ENCODE data around the gene ZNF652.

ZNF652 gene

DNA sequence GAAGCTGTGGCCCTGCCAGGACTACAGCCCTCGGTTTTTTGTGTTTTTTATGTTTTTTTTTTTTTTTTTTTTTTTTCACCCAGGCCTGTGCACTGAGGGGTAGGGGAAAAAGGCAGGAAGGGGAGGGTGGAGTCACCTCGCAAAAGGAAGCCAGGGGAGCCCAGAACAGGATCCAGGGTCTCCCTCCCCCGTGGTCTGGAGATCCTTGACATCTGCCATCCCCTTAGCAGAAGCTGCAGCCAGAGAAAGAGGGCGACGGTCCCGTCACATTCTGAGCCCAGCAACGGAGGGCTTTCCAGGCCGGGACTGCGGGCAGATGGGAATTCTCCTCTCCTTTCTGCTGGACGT, 102.4 kb downstream of the ZNF652 start:
- no peak for DNase-seq

DNA sequence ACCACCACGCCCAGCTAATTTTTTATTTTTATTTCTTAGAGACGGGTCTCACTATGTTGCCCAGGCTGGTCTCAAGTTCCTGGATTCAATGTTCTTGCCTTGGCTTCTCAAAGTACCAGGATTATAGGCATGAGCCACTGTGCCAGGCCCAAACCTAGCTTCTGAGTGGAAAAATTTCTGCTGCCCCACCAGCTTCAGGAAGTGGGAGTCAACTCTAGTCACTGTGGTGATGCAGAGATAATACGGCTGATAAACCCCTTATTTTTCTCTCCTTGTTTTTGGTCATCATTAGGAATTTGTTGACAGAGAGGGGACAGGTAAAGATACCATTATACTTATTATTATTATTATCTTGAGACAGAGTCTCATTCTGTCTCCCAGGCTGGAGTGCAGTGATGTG, 103.7 kb downstream of the ZNF652 start:
- DNase-seq: no peak

DNA sequence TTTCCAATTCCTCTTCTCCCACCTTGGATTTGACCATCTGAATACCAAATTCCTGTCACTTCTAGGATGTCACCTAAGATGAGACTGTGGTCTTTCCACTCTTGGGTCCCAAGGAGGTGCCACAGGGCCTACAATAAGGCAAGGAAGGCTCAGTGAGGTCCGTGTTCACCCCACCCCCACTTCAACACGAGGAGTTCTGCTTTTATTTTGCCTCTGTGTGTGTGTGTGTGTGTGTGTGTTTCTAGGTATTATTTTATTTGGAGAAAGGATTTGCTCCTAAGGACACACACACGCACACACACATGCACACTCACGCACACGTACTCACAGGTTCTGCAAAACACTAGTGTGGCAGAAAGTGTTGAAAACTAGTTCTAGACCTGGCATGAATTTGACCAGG, 106.9 kb downstream of the ZNF652 start:
- DNase-seq: no peak

DNA sequence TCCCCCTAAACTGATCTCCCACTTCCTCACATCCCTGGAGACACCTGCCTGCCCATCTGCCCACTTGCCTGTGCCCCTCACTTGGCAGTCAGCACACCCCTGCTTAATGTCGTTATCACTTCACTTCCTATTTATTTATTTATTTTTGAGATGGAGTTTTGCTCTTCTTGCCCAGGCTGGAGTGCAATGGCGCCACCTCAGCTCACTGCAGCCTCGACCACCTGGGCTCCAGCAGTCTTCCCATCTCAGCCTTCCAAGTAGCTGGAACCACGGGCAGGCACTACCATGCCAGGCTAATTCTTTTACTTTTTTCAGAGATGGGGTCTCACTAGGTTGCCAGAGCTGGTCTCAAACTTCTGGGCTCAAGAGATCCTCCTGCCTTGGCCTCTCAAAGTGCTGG, 108.0 kb downstream of the ZNF652 start:
- DNase-seq: no peak

DNA sequence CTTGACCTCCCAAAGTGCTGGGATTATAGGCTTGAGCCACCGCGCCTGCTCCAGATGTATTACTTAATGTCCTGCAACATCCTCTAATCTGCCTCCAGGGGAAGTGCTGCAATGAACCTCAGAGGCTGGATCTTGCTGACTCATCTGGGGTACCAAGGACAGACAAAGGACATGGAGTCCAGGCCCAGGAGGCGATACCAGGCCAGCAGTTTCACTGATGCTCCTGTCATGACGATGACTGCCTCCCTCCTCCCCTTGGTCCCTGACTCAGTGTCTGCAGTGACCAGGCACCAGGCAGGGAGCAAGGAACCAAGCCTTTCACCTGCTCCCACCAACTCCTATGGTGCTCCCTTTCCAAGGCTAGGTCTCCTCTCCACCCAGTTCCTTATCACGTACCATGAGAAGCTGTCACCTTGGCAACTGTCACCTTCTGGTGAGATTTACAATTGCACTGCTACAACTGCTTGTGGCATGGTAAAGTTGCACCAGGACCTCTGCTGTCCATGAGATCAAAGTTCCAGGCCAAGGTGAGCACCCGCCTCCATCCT, 109.8 kb downstream of the ZNF652 start:
- no peak for DNase-seq

DNA sequence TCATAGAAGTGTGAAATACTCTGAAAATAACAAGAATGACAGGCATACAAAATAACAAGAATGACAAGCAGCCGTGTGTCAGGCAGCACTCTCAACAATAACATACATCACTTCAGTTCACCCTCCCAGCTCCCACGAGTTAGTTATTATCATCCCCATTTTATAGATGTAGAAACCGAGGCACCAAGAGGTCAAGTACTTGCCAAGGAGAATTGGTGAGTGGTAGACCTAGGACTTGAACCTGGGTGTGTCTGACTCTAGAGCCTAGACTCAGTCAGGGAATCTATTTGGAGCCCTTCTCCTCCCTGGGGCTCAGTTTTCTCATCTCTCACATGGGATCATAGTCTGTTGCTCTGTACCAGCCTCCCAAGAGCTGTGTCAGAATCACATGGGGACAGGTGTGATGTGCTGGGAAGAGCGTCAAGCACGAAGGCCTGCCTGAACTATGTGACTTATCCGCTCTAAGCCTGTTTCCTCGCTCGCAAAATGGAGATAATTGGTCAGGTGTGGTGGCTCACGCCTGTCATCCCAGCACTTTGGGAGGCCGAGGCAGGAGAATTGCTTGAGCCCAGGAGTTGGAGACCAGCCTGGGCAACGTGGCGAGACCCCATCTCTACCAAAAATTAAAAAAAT, 112.0 kb downstream of the ZNF652 start:
- DNase-seq: no peak

DNA sequence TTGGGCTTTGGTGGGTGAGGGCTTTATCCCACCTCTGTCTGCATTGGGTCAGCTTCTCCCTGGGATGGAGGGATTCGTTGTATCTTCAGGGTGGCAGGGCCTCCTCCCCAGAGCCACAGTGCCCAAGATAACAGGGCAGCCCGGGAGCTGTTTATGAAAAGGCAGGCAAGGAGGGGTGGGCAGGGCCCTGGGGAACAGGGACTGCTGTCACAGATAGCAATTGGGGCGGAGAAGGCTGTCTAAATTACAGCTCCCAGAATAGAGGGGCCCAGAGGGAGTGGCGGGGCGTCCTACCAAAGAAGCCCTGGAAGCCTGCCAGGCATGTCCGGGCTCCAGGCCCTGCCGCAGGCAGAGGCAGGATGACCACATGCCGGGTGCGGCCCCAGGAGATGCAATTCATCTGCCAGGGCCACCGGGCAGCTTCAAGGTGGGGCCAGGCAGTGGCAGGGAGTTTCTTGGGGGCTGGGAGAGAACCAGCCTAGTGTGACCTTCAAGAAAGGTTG, 112.7 kb downstream of the ZNF652 start:
- DNase-seq: no peak

DNA sequence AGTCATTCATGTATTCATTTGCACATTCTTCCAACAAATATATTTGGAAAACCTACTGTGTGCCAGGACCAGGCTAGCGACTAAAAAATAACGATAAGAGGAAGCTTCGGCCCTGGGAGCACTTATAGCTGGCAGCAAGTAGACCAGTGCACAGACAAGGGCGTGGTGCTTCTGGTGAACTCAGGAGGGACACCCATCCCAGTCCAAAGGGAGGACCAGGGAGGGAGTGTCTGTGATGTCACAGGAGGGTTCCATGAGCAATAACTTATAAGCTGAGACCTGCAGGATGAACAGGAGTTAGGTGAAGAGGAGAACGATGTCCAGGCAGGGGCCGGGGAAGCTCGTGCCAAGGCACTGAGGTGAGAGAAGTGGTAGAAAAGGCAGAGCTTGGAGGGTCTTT, 114.1 kb downstream of the ZNF652 start:
- DNase-seq: no peak

DNA sequence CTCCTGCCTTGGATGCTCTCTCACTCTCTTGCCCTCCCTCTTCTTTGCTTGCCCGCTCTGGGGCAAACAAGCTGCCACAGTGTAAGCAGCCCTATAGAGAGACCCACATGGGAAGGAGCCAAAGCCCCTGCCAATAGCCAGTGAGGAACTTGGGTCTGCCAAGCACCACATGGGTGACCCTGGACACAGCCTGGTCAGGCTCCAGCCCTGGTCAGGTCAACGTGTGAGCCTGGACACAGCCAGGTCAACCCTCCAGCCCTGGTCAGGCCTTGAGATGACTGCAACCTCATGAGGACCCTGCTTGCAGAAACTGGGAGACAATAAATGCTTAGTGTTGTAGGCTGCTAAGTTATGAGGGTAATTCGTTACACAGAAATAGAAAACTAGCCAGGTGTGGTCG, 117.2 kb downstream of the ZNF652 start:
- no peak for DNase-seq
